Spleen (tissue), 11 donors: ENCODE data around the gene LCN6. TPM values are rescaled to one million over a fixed set of nuclear protein-coding genes. Genes with fewer than 3 reads are reported as not detected.
"Not testable (repeated sequence)": the region's sequence is repeated elsewhere in the genome, so short reads cannot be mapped to it uniquely, and the experiment has no call there.

ENCODE experiments used
- DNase-seq: peaks from one replicate; pipeline ENCODE4 v3.0.0-alpha.2; 2020
- H3K27ac ChIP-seq, 8 donors: fragments of 200-600 bp; sonication (generic) in 7 of 8; 1 replicate in 4 of 8; 2 replicates in 4 of 8; pipeline versions ENCODE4 v1.5.0 to v1.8.0; 2016 to 2021; ENCODE audit warnings: inconsistent platforms in 4 of 8, mild to moderate bottlenecking in 4 of 8, moderate library complexity in 1 of 8
- H3K27me3 ChIP-seq, 7 donors: fragments of 200-600 bp; sonication (generic) in 6 of 7; replicated peaks in 1 of 7; 1 replicate in 4 of 7; 2 replicates in 3 of 7; pipeline versions ENCODE4 v1.5.0 to v1.8.0; 2016 to 2021; ENCODE audit warnings: inconsistent platforms in 3 of 7, mild to moderate bottlenecking in 1 of 7
- H3K36me3 ChIP-seq, 6 donors: fragments of 200-600 bp; sonication (generic) in 5 of 6; 1 replicate in 4 of 6; 2 replicates in 2 of 6; pipeline versions ENCODE4 v1.5.0 to v1.8.0; 2016 to 2021; ENCODE audit warnings: inconsistent platforms in 2 of 6
- H3K4me1 ChIP-seq, 6 donors: fragments of 200-600 bp; sonication (generic) in 5 of 6; 1 replicate in 3 of 6; 2 replicates in 3 of 6; pipeline versions ENCODE4 v1.5.0 to v1.8.0; 2016 to 2021; ENCODE audit warnings: inconsistent platforms in 3 of 6
- H3K4me3 ChIP-seq, 8 donors: fragments of 200-600 bp; sonication (generic) in 7 of 8; 1 replicate in 4 of 8; 2 replicates in 4 of 8; pipeline versions ENCODE4 v1.5.0 to v1.8.0; 2016 to 2021; ENCODE audit warnings: inconsistent platforms in 4 of 8, mild to moderate bottlenecking in 4 of 8, moderate library complexity in 2 of 8
- H3K9me3 ChIP-seq, 8 donors: fragments of 200-600 bp; sonication (generic) in 7 of 8; 1 replicate in 4 of 8; 2 replicates in 4 of 8; pipeline versions ENCODE4 v1.5.0 to v1.8.0; 2016 to 2021; ENCODE audit warnings: inconsistent platforms in 4 of 8
- POLR2A ChIP-seq, 3 donors: fragments of 450-650 bp; IDR thresholded peaks; one replicate each; pipeline ENCODE4 v1.5.1; 2017; ENCODE audit warnings: antibody characterized with exemption in 3 of 3, mild to moderate bottlenecking in 1 of 3
- POLR2AphosphoS5 ChIP-seq, 3 donors: sonication (generic); formaldehyde crosslinking; IDR thresholded peaks; one replicate each; pipeline ENCODE4 v1.5.1; 2017; ENCODE audit warnings: antibody characterized with exemption in 3 of 3
- WGBS, 5 donors: extraction: QIAGEN DNeasy Blood & Tissue Kit in 3 of 5; methylation state at CpG; one replicate each; pipeline versions ENCODE4 v1.1.5 to v1.1.7; 2013 to 2018; 5-methylcytosine and 5-hydroxymethylcytosine counted together
- intact Hi-C: fragments of 100-400 bp; cut with DNase I; formaldehyde crosslinking; loops from one replicate; pipeline ENCODE4 v1.15.0; 2023; ENCODE audit warnings: low total_unique reads
- polyA plus RNA-seq, 3 donors: library from polyadenylated mRNA; stranded (reverse); fragments of 200-250 nt; gene quantifications; one replicate each; pipeline ENCODE4 v1.2.1, GENCODE V29; 2013
- total RNA-seq, 7 donors: library from RNA; depleted of rRNA in 3 of 7; stranded (reverse); fragments of >200 nt in 3 of 7; fragmentation: NEBNext Ultra II Directional in 4 of 7; extraction: Animal tissue kit (Norgen Biotek cat#: 25700) in 4 of 7; gene quantifications; one replicate each; pipeline versions ENCODE4 v1.1.0 to v1.2.1, GENCODE V29; 2016 to 2021
- TF ChIP-seq, protein P1 (sequence below), 11 experiments: fragments of 200-600 bp in 7 of 11; fragments of 450-650 bp in 4 of 11; sonication (generic) in 4 of 11; IDR thresholded peaks in 8 of 11; conservative IDR thresholded peaks in 3 of 11; 1 replicate in 7 of 11; 2 replicates in 4 of 11; pipeline versions ENCODE4 v1.4.0 to v1.8.0; 2016 to 2021; ENCODE audit warnings: antibody characterized with exemption in 11 of 11, inconsistent platforms in 4 of 11, mild to moderate bottlenecking in 1 of 11
- donor health status: healthy with polysubstance abuse.
- donor health status: DM: no; HTN: no; CAD: no; lungs with moderate emphysema.
- donor health status: DM: no; HTN: no; CAD: no.
- donor health status: Bipolar disorder and iron deficiency.
- donor health status: healthy.
- donor health status: DM: no; HTN: no; CAD: no.
- donor health status: DM: yes; HTN: yes; CAD: no.

The LCN6 gene
- total and polyA plus RNA-seq, 10 donors = 1.2 to 18.9 (median 4.4) TPM

DNA sequence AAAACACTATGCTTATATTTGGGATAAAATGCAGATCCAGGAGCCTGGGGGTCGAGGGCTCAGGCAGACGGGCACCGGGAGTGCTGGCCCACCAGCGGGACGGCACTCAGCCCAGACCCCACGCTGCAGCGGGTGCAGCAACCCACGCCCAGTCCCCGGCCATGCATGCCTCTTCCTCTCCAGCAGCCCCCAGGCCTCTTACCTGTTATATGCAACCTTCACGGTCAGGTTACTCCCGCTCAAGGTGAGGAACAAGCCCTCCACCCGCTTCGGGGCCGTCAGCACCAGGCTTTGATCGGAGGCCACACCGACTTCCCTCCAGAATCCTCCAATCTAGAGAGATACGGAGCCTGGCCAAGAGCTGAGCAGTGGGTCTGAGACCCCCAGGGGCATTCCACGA is 8.5 kb upstream of the LCN6 start:
- peaks cover 0 to 33% (median 17%) of the 10 kb centered on the region in 8 donors for H3K9me3 ChIP-seq
- peaks cover 0 to 33% (median 0%) of the 10 kb centered on the region in 7 donors for H3K27me3 ChIP-seq
- intact Hi-C loops = no loop called here
- H3K4me3 ChIP-seq = no peak overlapping the region
- 89 to 95% (median 93%) methylated on average over 15 to 18 of the region's 18 CpGs for WGBS, 5 donors
- peak overlapping the region in 2 of 8 donors; percentile 65 to 66 for H3K27ac ChIP-seq
- peaks cover 0 to 62% (median 24%) of the 10 kb centered on the region in 6 donors for H3K4me1 ChIP-seq
- no peak for DNase-seq
- TF ChIP-seq POLR2AphosphoS5 (IDR thresholded peaks at IDR 0.05) (no peak), POLR2A (IDR thresholded peaks at IDR 0.05) (no peak)
- TF ChIP-seq, protein P1, sequence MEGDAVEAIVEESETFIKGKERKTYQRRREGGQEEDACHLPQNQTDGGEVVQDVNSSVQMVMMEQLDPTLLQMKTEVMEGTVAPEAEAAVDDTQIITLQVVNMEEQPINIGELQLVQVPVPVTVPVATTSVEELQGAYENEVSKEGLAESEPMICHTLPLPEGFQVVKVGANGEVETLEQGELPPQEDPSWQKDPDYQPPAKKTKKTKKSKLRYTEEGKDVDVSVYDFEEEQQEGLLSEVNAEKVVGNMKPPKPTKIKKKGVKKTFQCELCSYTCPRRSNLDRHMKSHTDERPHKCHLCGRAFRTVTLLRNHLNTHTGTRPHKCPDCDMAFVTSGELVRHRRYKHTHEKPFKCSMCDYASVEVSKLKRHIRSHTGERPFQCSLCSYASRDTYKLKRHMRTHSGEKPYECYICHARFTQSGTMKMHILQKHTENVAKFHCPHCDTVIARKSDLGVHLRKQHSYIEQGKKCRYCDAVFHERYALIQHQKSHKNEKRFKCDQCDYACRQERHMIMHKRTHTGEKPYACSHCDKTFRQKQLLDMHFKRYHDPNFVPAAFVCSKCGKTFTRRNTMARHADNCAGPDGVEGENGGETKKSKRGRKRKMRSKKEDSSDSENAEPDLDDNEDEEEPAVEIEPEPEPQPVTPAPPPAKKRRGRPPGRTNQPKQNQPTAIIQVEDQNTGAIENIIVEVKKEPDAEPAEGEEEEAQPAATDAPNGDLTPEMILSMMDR (IDR thresholded peaks at IDR 0.05 in 8 of 11, conservative IDR thresholded peaks at IDR 0.05 in 3 of 11) = no peak
- no peaks in the 10 kb centered on the region for H3K36me3 ChIP-seq

DNA sequence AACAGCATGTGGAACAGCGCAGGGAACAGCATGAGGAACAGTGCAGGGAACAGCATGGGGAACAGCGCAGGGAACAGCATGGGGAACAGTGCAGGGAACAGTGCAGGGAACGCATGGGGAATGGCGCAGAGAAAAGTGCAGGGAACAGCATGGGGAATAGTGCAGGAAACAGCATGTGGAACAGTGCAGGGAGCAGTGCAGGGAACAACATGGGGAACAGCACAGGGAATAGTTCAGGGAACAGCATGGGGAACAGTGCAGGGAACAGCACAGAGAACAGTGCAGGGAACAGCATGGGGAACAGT is 7.8 kb upstream of the LCN6 start:
- Histone ChIP-seq H3K27ac (no peak overlapping the region), H3K27me3 (peaks cover 0 to 28% (median 0%) of the 10 kb centered on the region in 7 donors), H3K4me1 (peaks cover 0 to 59% (median 23%) of the 10 kb centered on the region in 6 donors), H3K36me3 (no peaks in the 10 kb centered on the region), H3K4me3 (no peak overlapping the region), H3K9me3 (peaks cover 0 to 40% (median 25%) of the 10 kb centered on the region in 8 donors)
- WGBS, 5 donors = 82 to 100% (median 96%) methylated on average over 3 to 4 of the region's 4 CpGs
- DNase-seq = no peak
- no peak for TF ChIP-seq POLR2A (IDR thresholded peaks at IDR 0.05)
- TF ChIP-seq POLR2AphosphoS5 (IDR thresholded peaks at IDR 0.05) = no peak
- intact Hi-C loops = no loop called here

DNA sequence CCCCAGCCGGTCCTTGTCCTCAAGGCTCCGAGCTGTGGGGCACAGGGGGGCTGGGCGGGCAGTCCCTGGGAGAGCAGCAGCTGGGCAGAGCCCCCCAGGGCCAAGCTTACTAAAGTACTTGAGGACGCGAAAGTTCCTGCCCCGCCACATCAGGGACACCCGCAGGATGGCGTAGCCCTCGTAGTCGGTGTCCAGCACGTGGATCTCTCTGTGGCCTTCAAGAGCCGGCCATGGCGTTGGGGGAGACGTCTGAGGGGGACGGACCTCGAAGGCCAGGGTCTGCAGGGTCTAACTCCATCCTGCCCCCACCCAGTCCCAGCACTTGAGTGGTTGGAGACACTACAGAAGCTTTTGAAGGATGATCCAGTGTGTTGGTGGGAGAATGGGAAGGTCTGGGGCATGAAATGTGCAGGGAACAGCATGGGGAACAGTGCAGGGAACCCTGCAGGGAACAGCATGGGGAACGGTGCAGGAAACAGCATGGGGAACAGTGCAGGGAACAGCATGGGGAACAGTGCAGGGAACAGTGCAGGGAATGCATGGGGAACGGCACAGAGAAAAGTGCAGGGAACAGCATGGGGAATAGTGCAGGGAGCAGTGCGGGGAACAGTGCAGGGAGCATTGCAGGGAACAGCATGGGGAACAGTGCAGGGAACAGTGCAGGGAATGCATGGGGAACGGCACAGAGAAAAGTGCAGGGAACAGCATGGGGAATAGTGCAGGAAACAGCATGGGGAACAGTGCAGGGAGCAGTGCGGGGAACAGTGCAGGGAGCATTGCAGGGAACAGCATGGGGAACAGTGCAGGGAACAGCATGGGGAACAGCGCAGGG is 7.2 kb upstream of the LCN6 start:
- DNase-seq = peak; percentile 69
- H3K27ac ChIP-seq, H3K36me3 ChIP-seq, H3K4me3 ChIP-seq, intact Hi-C loops: not testable (repeated sequence)
- Histone ChIP-seq H3K4me1 (peaks cover 0 to 55% (median 19%) of the 10 kb centered on the region in 6 donors), H3K27me3 (peaks cover 0 to 26% (median 0%) of the 10 kb centered on the region in 7 donors), H3K9me3 (peaks cover 0 to 45% (median 26%) of the 10 kb centered on the region in 8 donors)
- WGBS, 5 donors = 79 to 92% (median 86%) methylated on average over 19 to 22 of the region's 22 CpGs

DNA sequence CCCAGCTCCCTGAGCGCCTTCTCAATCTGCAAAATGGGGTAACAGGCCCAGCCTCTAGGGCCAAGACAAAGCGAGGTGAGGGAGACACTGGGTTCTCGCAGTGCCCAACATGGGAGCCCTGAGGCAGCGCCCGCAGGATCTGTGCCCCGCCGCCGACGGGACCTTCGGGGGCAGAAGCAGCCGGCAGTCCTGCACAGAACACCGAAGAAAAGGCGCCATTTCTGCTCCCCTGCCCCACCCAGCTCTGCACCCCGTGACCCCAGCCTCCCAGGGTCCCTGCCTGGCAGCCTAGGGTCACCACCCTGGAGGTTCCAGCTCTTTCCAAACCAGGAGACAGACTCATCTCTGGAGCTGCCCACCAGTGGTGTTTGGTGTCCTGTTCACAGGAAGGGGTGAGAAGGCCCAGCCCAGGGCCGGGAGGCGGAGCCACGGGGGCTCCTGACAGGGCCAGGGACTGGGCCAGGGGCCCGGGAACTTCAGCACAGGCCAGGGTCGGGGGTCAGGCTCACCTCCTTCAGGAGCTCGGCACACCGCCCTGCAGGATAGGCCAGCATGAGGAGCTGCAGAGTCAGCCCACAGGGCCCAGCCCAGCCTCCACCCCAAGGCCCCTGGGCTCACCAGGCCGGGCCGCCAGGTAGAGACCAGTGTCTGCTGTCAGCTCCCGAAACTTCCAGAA is 6.4 kb upstream of the LCN6 start:
- Histone ChIP-seq H3K27me3 (peaks cover 0 to 19% (median 0%) of the 10 kb centered on the region in 7 donors), H3K4me3 (no peak overlapping the region), H3K36me3 (no peaks in the 10 kb centered on the region), H3K27ac (peak overlapping the region in 1 of 8 donors; percentile 42), H3K9me3 (peaks cover 0 to 45% (median 26%) of the 10 kb centered on the region in 8 donors), H3K4me1 (peaks cover 1 to 55% (median 18%) of the 10 kb centered on the region in 6 donors)
- no peak for DNase-seq
- TF ChIP-seq, protein P1 (IDR thresholded peaks at IDR 0.05 in 8 of 11, conservative IDR thresholded peaks at IDR 0.05 in 3 of 11) = no peak
- no peak for TF ChIP-seq POLR2A (IDR thresholded peaks at IDR 0.05)
- no peak for TF ChIP-seq POLR2AphosphoS5 (IDR thresholded peaks at IDR 0.05)
- WGBS, 5 donors = 60 to 85% (median 83%) methylated on average over 3 to 24 of the region's 24 CpGs
- intact Hi-C loops = no loop called here

DNA sequence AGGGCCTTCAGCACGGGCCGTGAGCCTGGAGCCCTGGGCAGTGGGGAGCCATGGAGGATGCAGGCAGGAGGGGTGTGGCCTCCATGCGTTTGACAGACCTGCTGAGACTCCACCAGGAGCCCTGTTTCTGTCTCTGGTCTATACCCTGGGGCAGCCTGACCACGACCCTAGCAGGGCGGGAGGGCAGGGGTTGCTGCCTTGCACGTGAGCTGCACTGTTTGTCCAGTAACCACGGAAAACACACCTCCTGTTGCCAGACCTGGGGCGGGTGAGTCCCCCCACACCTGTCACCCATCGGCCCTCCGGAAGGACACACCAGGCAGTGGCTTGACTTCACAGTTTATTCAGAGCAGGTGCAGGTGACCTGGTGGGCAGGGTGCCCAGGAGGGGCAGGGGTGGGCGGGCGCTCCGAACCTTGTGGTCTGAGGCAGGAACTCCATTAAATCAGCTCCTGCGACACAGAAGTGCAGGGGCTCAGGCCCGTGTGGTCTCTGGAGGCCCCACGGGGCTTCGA is 5.8 kb upstream of the LCN6 start:
- 41 to 66% (median 47%) methylated on average over 6 to 17 of the region's 17 CpGs for WGBS, 5 donors
- no peak for DNase-seq
- H3K9me3 ChIP-seq = peaks cover 0 to 45% (median 26%) of the 10 kb centered on the region in 8 donors
- H3K36me3 ChIP-seq = no peaks in the 10 kb centered on the region
- TF ChIP-seq, protein P1 (IDR thresholded peaks at IDR 0.05 in 8 of 11, conservative IDR thresholded peaks at IDR 0.05 in 3 of 11) = no peak
- peak in 1 of 3 donors; percentile 11 for TF ChIP-seq POLR2AphosphoS5 (IDR thresholded peaks at IDR 0.05)
- peaks cover 8 to 55% (median 22%) of the 10 kb centered on the region in 6 donors for H3K4me1 ChIP-seq
- H3K27ac ChIP-seq = peak overlapping the region in 1 of 8 donors; percentile 42
- H3K4me3 ChIP-seq = no peak overlapping the region
- intact Hi-C loops = no loop called here
- H3K27me3 ChIP-seq = peaks cover 0 to 15% (median 0%) of the 10 kb centered on the region in 7 donors
